Measurements from ENCODE around the gene USP17L29.
"Not testable (repeated sequence)": the region's sequence is repeated elsewhere in the genome, so short reads cannot be mapped to it uniquely, and the experiment has no call there.

The USP17L29 gene
- total RNA-seq, result 0 reads per million in 2 donors

GRCh38 chr4:9353338-9353737, at the start of gene USP17L29:
USP17L29 (plus strand) TSS chr4:9353638; CDS start chr4:9353638, 0 bp downstream.
- DNase-seq, result not testable (repeated sequence)

GRCh38 chr4:9324191-9324590, 29.2 kb upstream of the USP17L29 start:
- not testable (repeated sequence) for DNase-seq

- not testable (repeated sequence) for DNase-seq
Observed at GRCh38 chr4:9324865-9325264, 28.6 kb upstream of the USP17L29 start, which contains the start of gene USP17L24. USP17L24 (plus strand) TSS chr4:9325165; CDS start chr4:9325165, 0 bp downstream.

GRCh38 chr4:9329611-9330010, 23.8 kb upstream of the USP17L29 start, which contains the start of gene USP17L25:
USP17L25 (plus strand) TSS chr4:9329911; CDS start chr4:9329911, 0 bp downstream.
- DNase-seq, result not testable (repeated sequence)

- not testable (repeated sequence) for DNase-seq
Observed at GRCh38 chr4:9334358-9334757, 19.1 kb upstream of the USP17L29 start, which contains the start of gene USP17L26. USP17L26 (plus strand) TSS chr4:9334658; CDS start chr4:9334658, 0 bp downstream.

- not testable (repeated sequence) for DNase-seq
Observed at GRCh38 chr4:9339103-9339502, 14.3 kb upstream of the USP17L29 start, which contains the start of gene USP17L5. USP17L5 (plus strand) TSS chr4:9339403; CDS start chr4:9339403, 0 bp downstream.

GRCh38 chr4:9343848-9344247, 9.6 kb upstream of the USP17L29 start, which contains the start of gene USP17L27:
USP17L27 (plus strand) TSS chr4:9344148; CDS start chr4:9344148, 0 bp downstream.
- DNase-seq, result not testable (repeated sequence)

GRCh38 chr4:9348593-9348992, 4.8 kb upstream of the USP17L29 start, which contains the start of gene USP17L28:
USP17L28 (plus strand) TSS chr4:9348893; CDS start chr4:9348893, 0 bp downstream.
- not testable (repeated sequence) for DNase-seq

GRCh38 chr4:9350866-9351265, 2.6 kb upstream of the USP17L29 start:
- not testable (repeated sequence) for DNase-seq

- DNase-seq, result not testable (repeated sequence)
Observed at GRCh38 chr4:9362829-9363228, 9.4 kb downstream of the USP17L29 start, which contains the start of gene USP17L30. USP17L30 (plus strand) TSS chr4:9363129; CDS start chr4:9363129, 0 bp downstream.

- not testable (repeated sequence) for DNase-seq
Observed at GRCh38 chr4:9379881-9380280, 26.4 kb downstream of the USP17L29 start.

GRCh38 chr4:9381012-9381534, 27.6 kb downstream of the USP17L29 start:
- peak; percentile 13 for DNase-seq

GRCh38 chr4:9384126-9384525, 30.7 kb downstream of the USP17L29 start:
- DNase-seq, result no peak

GRCh38 chr4:9389001-9389400, 35.6 kb downstream of the USP17L29 start:
- DNase-seq, result not testable (repeated sequence)
